Measurements from ENCODE around the gene ESYT1. TPM values are rescaled to one million over a fixed set of nuclear protein-coding genes. Genes with fewer than 3 reads are reported as not detected.

ESYT1 gene
- total and polyA plus RNA-seq, 9 of the 15 experiments (the other 6 are each of a cell fraction or from before 2014, with no cell fraction given): 132 to 420 (median 164) TPM

DNA sequence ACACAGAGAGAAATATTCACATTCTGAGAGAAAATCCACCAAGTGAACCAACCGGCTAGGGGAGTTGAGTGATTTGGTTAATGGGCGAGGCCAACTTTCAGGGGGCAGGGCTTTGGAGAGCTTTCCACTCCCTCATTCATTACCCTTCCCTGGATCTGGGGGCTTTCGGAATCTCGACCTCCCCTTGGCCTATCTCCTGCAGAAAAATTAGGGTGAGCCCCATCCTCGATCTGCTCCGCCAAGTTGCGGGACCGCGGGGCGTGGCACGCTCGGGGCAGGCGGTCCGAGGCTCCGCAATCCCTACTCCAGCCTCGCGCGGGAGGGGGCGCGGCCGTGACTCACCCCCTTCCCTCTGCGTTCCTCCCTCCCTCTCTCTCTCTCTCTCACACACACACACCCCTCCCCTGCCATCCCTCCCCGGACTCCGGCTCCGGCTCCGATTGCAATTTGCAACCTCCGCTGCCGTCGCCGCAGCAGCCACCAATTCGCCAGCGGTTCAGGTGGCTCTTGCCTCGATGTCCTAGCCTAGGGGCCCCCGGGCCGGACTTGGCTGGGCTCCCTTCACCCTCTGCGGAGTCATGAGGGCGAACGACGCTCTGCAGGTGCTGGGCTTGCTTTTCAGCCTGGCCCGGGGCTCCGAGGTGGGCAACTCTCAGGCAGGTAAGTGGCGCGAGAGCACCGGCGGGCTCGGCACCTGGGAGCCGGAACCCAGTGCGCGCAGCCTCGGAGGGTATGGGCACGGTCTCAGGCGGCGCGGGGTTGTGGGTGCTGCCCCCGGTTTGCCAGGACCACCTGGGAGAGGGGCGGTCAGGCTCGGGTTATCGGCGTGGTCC is 48.1 kb upstream of the ESYT1 start, which contains the start of gene ERBB3 (continued):
- TF ChIP-seq, protein P1, sequence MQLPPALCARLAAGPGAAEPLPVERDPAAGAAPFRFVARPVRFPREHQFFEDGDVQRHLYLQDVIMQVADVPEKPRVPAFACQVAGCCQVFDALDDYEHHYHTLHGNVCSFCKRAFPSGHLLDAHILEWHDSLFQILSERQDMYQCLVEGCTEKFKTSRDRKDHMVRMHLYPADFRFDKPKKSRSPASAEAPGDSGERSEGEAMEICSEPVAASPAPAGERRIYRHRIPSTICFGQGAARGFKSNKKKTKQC (CRISPR knock-in tag; IDR thresholded peaks at IDR 0.05): peak; percentile 19; the same call in 1 of the 2 replicates
- TF ChIP-seq TAF1 (IDR thresholded peaks at IDR 0.05; ENCODE audit: control insufficient read depth, extremely low read depth, insufficient read depth, low read length, severe bottlenecking) (peak; percentile 23), SIN3B (IDR thresholded peaks at IDR 0.05; ENCODE audit: low read depth) (no peak), ZNF232 (CRISPR knock-in tag; IDR thresholded peaks at IDR 0.05) (0 out of 2 replicates have a peak, but pooled peaks have one; percentile 73), ZBED1 (IDR thresholded peaks at IDR 0.05) (peak; percentile 5; the same call in 1 of the 2 replicates), XRCC5 (IDR thresholded peaks at IDR 0.05; ENCODE audit: low read depth, low read length) (peak; percentile 75), ARID1B (IDR thresholded peaks at IDR 0.05) (peak; percentile 83), ZFX (CRISPR knock-in tag; IDR thresholded peaks at IDR 0.05) (peak; percentile 48), ZNF639 (CRISPR knock-in tag; conservative IDR thresholded peaks at IDR 0.05 in 1 of 2, IDR thresholded peaks at IDR 0.05 in 1 of 2) (0 out of 4 replicates have a peak, but pooled peaks of 1 of the 2 experiments have one; percentile 33), ESRRA (IDR thresholded peaks at IDR 0.05; ENCODE audit: borderline replicate concordance, low read depth) (peak; percentile 22; the same call in 1 of the 2 replicates), KDM5B (IDR thresholded peaks at IDR 0.05; ENCODE audit: insufficient replicate concordance, low read depth, low read length) (peak; percentile 16), TARDBP (IDR thresholded peaks at IDR 0.05) (0 out of 2 replicates have a peak, but pooled peaks have one; percentile 33), PHB (CRISPR knock-in tag; IDR thresholded peaks at IDR 0.05) (no peak), TEAD4 (IDR thresholded peaks at IDR 0.05; ENCODE audit: low read length) (no peak; the same call in 1 of the 2 replicates), TEAD4 (CRISPR knock-in tag; IDR thresholded peaks at IDR 0.05; ENCODE audit: borderline replicate concordance) (peak; percentile 28; the same call in 1 of the 2 replicates), SOX6 (IDR thresholded peaks at IDR 0.05) (peak; percentile 30; the same call in 1 of the 2 replicates), NUFIP1 (IDR thresholded peaks at IDR 0.05; ENCODE audit: partially characterized antibody) (no peak), HDGF (IDR thresholded peaks at IDR 0.05) (no peak), NFE2 (IDR thresholded peaks at IDR 0.05; ENCODE audit: low read depth) (0 out of 2 replicates have a peak, but pooled peaks have one; percentile 4), KLF10 (CRISPR knock-in tag; IDR thresholded peaks at IDR 0.05) (no peak), NRF1 (conservative IDR thresholded peaks at IDR 0.05 in 1 of 2, IDR thresholded peaks at IDR 0.05 in 1 of 2) (peak; percentile 48 to 59), VEZF1 (CRISPR knock-in tag; IDR thresholded peaks at IDR 0.05) (peak; percentile 94), POLR2A (conservative IDR thresholded peaks at IDR 0.05) (peak; percentile 36; the same call in 1 of the 2 replicates), CGGBP1 (CRISPR knock-in tag; IDR thresholded peaks at IDR 0.05) (no peak)
- TF ChIP-seq, protein P2, sequence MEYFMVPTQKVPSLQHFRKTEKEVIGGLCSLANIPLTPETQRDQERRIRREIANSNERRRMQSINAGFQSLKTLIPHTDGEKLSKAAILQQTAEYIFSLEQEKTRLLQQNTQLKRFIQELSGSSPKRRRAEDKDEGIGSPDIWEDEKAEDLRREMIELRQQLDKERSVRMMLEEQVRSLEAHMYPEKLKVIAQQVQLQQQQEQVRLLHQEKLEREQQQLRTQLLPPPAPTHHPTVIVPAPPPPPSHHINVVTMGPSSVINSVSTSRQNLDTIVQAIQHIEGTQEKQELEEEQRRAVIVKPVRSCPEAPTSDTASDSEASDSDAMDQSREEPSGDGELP (CRISPR knock-in tag; IDR thresholded peaks at IDR 0.05; ENCODE audit: borderline replicate concordance): peak; percentile 80; the same call in 1 of the 2 replicates

Data from K562 (cell line).